OCI-LY7 (cell line): Measurements from ENCODE around the gene CDK11B.

ENCODE experiments used
- CTCF ChIP-seq: fragments of 200-600 bp; sonication (generic); conservative IDR thresholded peaks from 2 replicates; pipeline ENCODE4 v1.5.1; 2014; ENCODE audit warnings: mild to moderate bottlenecking, antibody characterized with exemption, low read length, moderate library complexity, mixed read lengths
- EZH2phosphoT487 ChIP-seq: fragments of 200-600 bp; sonication (generic); IDR thresholded peaks from 2 replicates; pipeline ENCODE4 v1.6.1; 2018; ENCODE audit warnings: low read depth, borderline replicate concordance, mild to moderate bottlenecking, mixed run types, antibody characterized with exemption, low read length, moderate library complexity, mixed read lengths

- TF ChIP-seq CTCF (no peak), EZH2phosphoT487 (no peak)
Measured at GRCh38 chr1:1618396-1619068, 40.3 kb downstream of the CDK11B start.
